ENCODE results near the gene SLAMF1. TPM values are rescaled to one million over a fixed set of nuclear protein-coding genes. Genes with fewer than 3 reads are reported as not detected.
"Not testable (repeated sequence)": the region's sequence is repeated elsewhere in the genome, so short reads cannot be mapped to it uniquely, and the experiment has no call there.

The SLAMF1 gene
- total RNA-seq, 4 donors from 2014 or later = 0.42 to 7.1 (median 4.4) TPM; not detected in 1

GRCh38 chr1:160629286-160630210, 17.3 kb downstream of the SLAMF1 start:
- TF ChIP-seq CTCF (IDR thresholded peaks at IDR 0.05) = no peak
- TF ChIP-seq POLR2A (IDR thresholded peaks at IDR 0.05) = no peak
- H3K4me3 ChIP-seq (ENCODE audit: low read depth, poor library complexity, severe bottlenecking) = no peak overlapping the region
- peak in 1 of 2 donors; percentile 38 for DNase-seq (ENCODE audit: low spot score in 2 of 2)
- intact Hi-C loops (cut with DNase I; ENCODE audit: low total_unique reads) = no loop called here
- WGBS, 2 donors = 40 to 45% methylated on average over 19 of the region's 19 CpGs

GRCh38 chr1:160628799-160629263, 18.0 kb downstream of the SLAMF1 start:
- no peak for TF ChIP-seq CTCF (IDR thresholded peaks at IDR 0.05)
- TF ChIP-seq POLR2A (IDR thresholded peaks at IDR 0.05) = no peak
- no peak for DNase-seq (ENCODE audit: low spot score in 2 of 2)
- 54 to 56% methylated on average over 8 of the region's 8 CpGs for WGBS, 2 donors
- intact Hi-C loops (cut with DNase I; ENCODE audit: low total_unique reads) = no loop called here
- no peak overlapping the region for H3K4me3 ChIP-seq (ENCODE audit: low read depth, poor library complexity, severe bottlenecking)

GRCh38 chr1:160627677-160628289, 19.1 kb downstream of the SLAMF1 start:
- H3K4me3 ChIP-seq (ENCODE audit: low read depth, poor library complexity, severe bottlenecking); intact Hi-C loops (cut with DNase I; ENCODE audit: low total_unique reads); DNase-seq (ENCODE audit: low spot score in 2 of 2): not testable (repeated sequence)
- WGBS, 2 donors = 88 to 91% methylated on average over 4 of the region's 4 CpGs

GRCh38 chr1:160626509-160627342, 20.1 kb downstream of the SLAMF1 start:
- intact Hi-C loops (cut with DNase I; ENCODE audit: low total_unique reads) = no loop called here
- TF ChIP-seq POLR2A (IDR thresholded peaks at IDR 0.05) (no peak), CTCF (IDR thresholded peaks at IDR 0.05) (no peak)
- DNase-seq (ENCODE audit: low spot score in 2 of 2) = no peak
- H3K4me3 ChIP-seq (ENCODE audit: low read depth, poor library complexity, severe bottlenecking) = no peak overlapping the region
- WGBS, 2 donors = 92 to 100% methylated on average over 1 of the region's 1 CpG

- DNase-seq (ENCODE audit: low spot score in 2 of 2) = no peak
- 83 to 87% methylated on average over 10 of the region's 10 CpGs for WGBS, 2 donors
Observed at GRCh38 chr1:160625725-160626498, 20.9 kb downstream of the SLAMF1 start.

More at GRCh38 chr1:160625725-160626498, 20.9 kb downstream of the SLAMF1 start:
- intact Hi-C loops (cut with DNase I; ENCODE audit: low total_unique reads) = no loop called here
- H3K4me3 ChIP-seq (ENCODE audit: low read depth, poor library complexity, severe bottlenecking) = no peak overlapping the region
- TF ChIP-seq POLR2A (IDR thresholded peaks at IDR 0.05) (no peak), CTCF (IDR thresholded peaks at IDR 0.05) (no peak)

Measured in lower leg skin (tissue), 4 donors.